ENCODE data around the gene GABRB3. TPM values are rescaled to one million over a fixed set of nuclear protein-coding genes. Genes with fewer than 3 reads are reported as not detected.

The GABRB3 gene
- total RNA-seq, 1 experiment from 2014 or later: not detected

DNA sequence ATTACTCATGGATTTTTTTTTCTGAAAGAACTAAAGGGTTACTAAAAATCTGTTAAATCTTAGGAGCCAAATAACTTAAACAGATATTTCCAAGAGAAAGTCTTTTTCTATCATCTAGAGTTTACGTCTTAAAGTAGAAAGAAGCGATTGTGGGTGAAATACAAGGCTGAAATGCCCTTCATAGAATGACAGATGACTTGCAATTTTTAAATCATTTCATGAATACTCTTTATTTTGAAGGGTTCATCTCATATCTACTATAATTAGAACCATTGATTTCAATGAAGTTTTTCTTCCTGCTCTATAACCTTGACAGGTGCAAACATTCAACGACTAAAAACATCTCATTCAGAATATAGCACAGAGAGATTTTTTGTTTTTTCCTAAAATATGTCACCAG is 217.0 kb downstream of the GABRB3 start:
- DNase-seq (ENCODE audit: low spot score): no peak

GRCh38 chr15:26551473-26551872 is 221.4 kb downstream of the GABRB3 start:
- no peak for DNase-seq (ENCODE audit: low spot score)

- DNase-seq (ENCODE audit: low spot score): no peak
These were observed 222.0 kb downstream of the GABRB3 start for GRCh38 chr15:26550880-26551279.

GRCh38 chr15:26537663-26538062 is 235.2 kb downstream of the GABRB3 start:
- DNase-seq (ENCODE audit: low spot score): no peak

GRCh38 chr15:26531489-26531888 is 241.4 kb downstream of the GABRB3 start:
- no peak for DNase-seq (ENCODE audit: low spot score)

- DNase-seq (ENCODE audit: low spot score): no peak
These were observed 247.8 kb downstream of the GABRB3 start for GRCh38 chr15:26525096-26525495.

GRCh38 chr15:26521691-26522198 is 251.1 kb downstream of the GABRB3 start:
- DNase-seq (ENCODE audit: low spot score): no peak

DNA sequence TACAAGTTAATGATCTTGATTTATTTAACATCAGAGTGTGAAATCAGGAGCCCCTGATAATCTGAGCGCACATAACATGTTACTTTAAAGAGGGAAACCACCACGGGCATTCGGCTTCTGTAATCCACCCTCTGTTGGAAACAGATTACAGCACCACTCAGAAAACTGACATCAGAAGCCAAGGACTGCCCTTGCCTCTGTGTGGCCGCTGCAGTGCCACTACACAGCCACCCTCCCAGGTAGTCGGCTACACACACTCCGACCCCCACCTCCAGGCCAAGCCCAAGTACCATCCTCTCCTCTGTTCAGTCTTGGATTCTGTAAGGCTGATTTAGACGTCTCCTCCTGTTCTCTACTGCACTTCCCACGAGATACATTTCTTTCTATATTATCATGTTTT is 251.7 kb downstream of the GABRB3 start:
- no peak for DNase-seq (ENCODE audit: low spot score)

GRCh38 chr15:26518885-26519284 is 254.0 kb downstream of the GABRB3 start:
- DNase-seq (ENCODE audit: low spot score): no peak

DNA sequence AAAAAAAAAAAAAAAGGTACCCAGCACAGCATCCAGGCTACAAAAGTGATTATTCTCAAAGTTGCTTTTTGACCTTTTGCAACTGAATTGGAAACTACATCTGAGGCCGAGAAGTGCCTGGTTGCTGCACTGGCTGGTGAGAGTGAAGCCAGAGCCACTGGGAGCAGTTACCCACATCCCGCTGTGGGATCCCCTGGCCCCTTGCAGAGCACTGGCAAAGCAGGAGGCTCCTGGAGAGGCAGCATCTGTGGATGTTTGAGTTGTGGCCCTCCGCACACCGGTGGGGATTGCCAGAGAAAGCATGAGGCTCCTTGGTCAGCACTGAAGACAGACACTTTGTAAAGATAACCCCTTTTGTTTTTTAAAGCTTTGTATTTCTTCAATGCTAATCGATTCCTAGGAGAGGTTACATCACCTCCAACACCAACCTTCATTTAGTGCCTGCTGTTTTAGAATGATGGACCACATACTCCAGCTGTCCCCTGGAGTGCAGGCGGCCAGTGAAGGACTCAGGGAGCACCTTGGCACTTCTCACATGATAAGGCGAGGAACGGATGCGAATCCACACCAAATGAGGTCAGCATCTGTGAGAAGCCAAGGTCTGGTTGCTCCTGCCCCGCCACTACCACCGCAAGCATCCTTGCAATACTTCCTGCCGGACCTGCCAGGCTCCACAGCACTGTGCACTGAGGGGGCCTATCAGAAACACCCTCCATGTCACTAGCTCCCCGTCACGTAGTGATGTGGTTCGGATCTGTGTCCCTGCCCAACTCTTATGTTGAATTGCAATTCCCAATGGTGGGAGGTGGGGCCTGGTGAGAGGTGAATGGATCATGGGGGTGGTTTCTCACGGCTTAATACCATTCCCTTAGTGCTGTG is 256.5 kb downstream of the GABRB3 start:
- no peak for DNase-seq (ENCODE audit: low spot score)

DNA sequence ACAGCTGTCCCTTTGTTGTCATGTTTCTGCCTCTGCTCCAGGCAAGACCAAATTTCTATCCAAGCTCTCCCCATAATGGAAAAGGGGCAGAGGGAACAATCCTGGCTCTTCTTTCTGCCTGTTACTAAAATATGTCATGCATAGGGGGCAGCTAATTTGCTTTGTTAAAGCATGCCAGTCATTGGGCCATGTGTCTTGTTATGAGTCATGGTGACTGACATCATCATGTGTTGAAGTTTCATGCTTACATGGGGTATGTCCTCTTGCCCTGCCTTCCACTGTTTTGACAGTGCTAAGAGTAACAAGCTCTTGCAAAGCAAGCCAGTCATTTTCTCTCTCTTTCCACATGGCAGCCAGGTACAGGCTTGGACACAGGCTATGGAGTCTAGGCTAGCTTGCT is 268.9 kb downstream of the GABRB3 start:
- no peak for DNase-seq (ENCODE audit: low spot score)

Other genes starting within 250 kb of the GABRB3 start
- gene GABRA5, start 94.0 kb upstream of the GABRB3 start, total RNA-seq (2014; rRNA removed; shearing (Covaris generic)): not detected in 2 replicates
- gene GABRG3, start 198.1 kb upstream of the GABRB3 start, total RNA-seq (2014; rRNA removed; shearing (Covaris generic)): not detected in 2 replicates

All from HT-29 (cell line).